ENCODE results near the gene SEL1L3. TPM values are rescaled to one million over a fixed set of nuclear protein-coding genes. Genes with fewer than 3 reads are reported as not detected.

The SEL1L3 gene
- total and polyA plus RNA-seq, 4 donors = 3.3 to 13.1 (median 5.7) TPM

GRCh38 chr4:25749150-25749794 lies 113.5 kb downstream of the SEL1L3 start:
- WGBS = 90% methylated on average over 5 of the region's 5 CpGs
- TF ChIP-seq TAF1 (conservative IDR thresholded peaks at IDR 0.05) = no peak
- TF ChIP-seq REST (IDR thresholded peaks at IDR 0.05) = no peak
- no peak for TF ChIP-seq RAD21 (IDR thresholded peaks at IDR 0.05)
- TF ChIP-seq SP1 (IDR thresholded peaks at IDR 0.05) = no peak
- TF ChIP-seq EGR1 (IDR thresholded peaks at IDR 0.05; ENCODE audit: low read depth in 2 of 2) = no peak
- no peak for TF ChIP-seq HNF4G (IDR thresholded peaks at IDR 0.05)
- no peak for TF ChIP-seq RXRA (IDR thresholded peaks at IDR 0.05)
- TF ChIP-seq ZBTB33 (IDR thresholded peaks at IDR 0.05) = no peak
- H3K9ac ChIP-seq (ENCODE audit: low read depth in 1 of 2, low read length in 2 of 2) = no peak overlapping the region
- no peak for DNase-seq (ENCODE audit: low spot score)
- no peaks in the 10 kb centered on the region for H3K9me3 ChIP-seq (ENCODE audit: control insufficient read depth in 4 of 4, low read length in 3 of 4)
- H3K4me3 ChIP-seq (ENCODE audit: low read depth in 1 of 3, low read length in 3 of 3) = no peak overlapping the region
- H3K36me3 ChIP-seq (ENCODE audit: control insufficient read depth in 4 of 4, insufficient read depth in 3 of 4, low read depth in 1 of 4, low read length in 3 of 4) = peaks cover 0 to 1% (median 0%) of the 10 kb centered on the region in 4 donors
- H3K27ac ChIP-seq (ENCODE audit: low read depth in 1 of 2, low read length in 2 of 2) = no peak overlapping the region
- H3K4me1 ChIP-seq (ENCODE audit: control insufficient read depth in 4 of 4, insufficient read depth in 4 of 4, low read length in 3 of 4) = no peaks in the 10 kb centered on the region
- no peaks in the 10 kb centered on the region for H3K27me3 ChIP-seq (ENCODE audit: control insufficient read depth in 4 of 4, insufficient read depth in 4 of 4, low read length in 3 of 4)

GRCh38 chr4:25743971-25744370 lies 118.8 kb downstream of the SEL1L3 start:
- Histone ChIP-seq H3K9ac (ENCODE audit: low read depth in 1 of 2, low read length in 2 of 2) (no peak overlapping the region), H3K36me3 (ENCODE audit: control insufficient read depth in 4 of 4, insufficient read depth in 3 of 4, low read depth in 1 of 4, low read length in 3 of 4) (peaks cover 0 to 1% (median 0%) of the 10 kb centered on the region in 4 donors), H3K9me3 (ENCODE audit: control insufficient read depth in 4 of 4, low read length in 3 of 4) (no peaks in the 10 kb centered on the region), H3K4me1 (ENCODE audit: control insufficient read depth in 4 of 4, insufficient read depth in 4 of 4, low read length in 3 of 4) (no peaks in the 10 kb centered on the region), H3K27ac (ENCODE audit: low read depth in 1 of 2, low read length in 2 of 2) (no peak overlapping the region), H3K27me3 (ENCODE audit: control insufficient read depth in 4 of 4, insufficient read depth in 4 of 4, low read length in 3 of 4) (no peaks in the 10 kb centered on the region), H3K4me3 (ENCODE audit: low read depth in 1 of 3, low read length in 3 of 3) (no peak overlapping the region)
- 77% methylated on average over 3 of the region's 3 CpGs for WGBS
- TF ChIP-seq REST (IDR thresholded peaks at IDR 0.05) (no peak), JUND (IDR thresholded peaks at IDR 0.05) (no peak), SP1 (IDR thresholded peaks at IDR 0.05) (no peak), NR2F2 (IDR thresholded peaks at IDR 0.05) (no peak), ZBTB33 (IDR thresholded peaks at IDR 0.05) (no peak)
- DNase-seq (ENCODE audit: low spot score) = no peak
